CD4-positive, alpha-beta T cell treated with Interleukin-15 for 1 hour (primary cell): ENCODE results near the gene NEFH.

Source experiments
- DNase-seq: peaks from one replicate; pipeline ENCODE4 v3.0.0-alpha.2; 2020

Gene NEFH

GRCh38 chr22:29503811-29504372, 23.9 kb downstream of the NEFH start:
- DNase-seq: no peak

- no peak for DNase-seq
Observed at GRCh38 chr22:29509298-29509697, 29.3 kb downstream of the NEFH start.

- DNase-seq: no peak
Observed at GRCh38 chr22:29509815-29510214, 29.8 kb downstream of the NEFH start.

GRCh38 chr22:29510542-29510941, 30.5 kb downstream of the NEFH start:
- no peak for DNase-seq

GRCh38 chr22:29511126-29511862, 31.3 kb downstream of the NEFH start:
- no peak for DNase-seq

- no peak for DNase-seq
Observed at GRCh38 chr22:29512031-29512430, 32.0 kb downstream of the NEFH start.

GRCh38 chr22:29517215-29517908, 37.3 kb downstream of the NEFH start:
- DNase-seq: no peak

- no peak for DNase-seq
Observed at GRCh38 chr22:29518427-29518826, 38.4 kb downstream of the NEFH start.

GRCh38 chr22:29519996-29520395, 40.0 kb downstream of the NEFH start:
- DNase-seq: no peak

- no peak for DNase-seq
Observed at GRCh38 chr22:29520851-29521250, 40.8 kb downstream of the NEFH start.

GRCh38 chr22:29521526-29521925, 41.5 kb downstream of the NEFH start:
- no peak for DNase-seq

GRCh38 chr22:29523761-29524160, 43.7 kb downstream of the NEFH start:
- no peak for DNase-seq

- DNase-seq: peak; percentile 23
Observed at GRCh38 chr22:29524442-29525191, 44.6 kb downstream of the NEFH start.

- DNase-seq: no peak
Observed at GRCh38 chr22:29528144-29528543, 48.1 kb downstream of the NEFH start.

- no peak for DNase-seq
Observed at GRCh38 chr22:29530716-29531115, 50.7 kb downstream of the NEFH start.

GRCh38 chr22:29531419-29531818, 51.4 kb downstream of the NEFH start:
- DNase-seq: no peak

GRCh38 chr22:29536411-29536810, 56.4 kb downstream of the NEFH start:
- no peak for DNase-seq

- no peak for DNase-seq
Observed at GRCh38 chr22:29539105-29539504, 59.1 kb downstream of the NEFH start.
